SIG-M5 treated with dmso at 0.1 percent for 504 hours (cell line): Measurements from ENCODE around the gene CKAP2L.

Source experiments
- DNase-seq: peaks from one replicate; lab custom pipeline; 2025; ENCODE audit not compliant: unreplicated experiment; lab: John Stamatoyannopoulos, UW

CKAP2L gene, protein sequence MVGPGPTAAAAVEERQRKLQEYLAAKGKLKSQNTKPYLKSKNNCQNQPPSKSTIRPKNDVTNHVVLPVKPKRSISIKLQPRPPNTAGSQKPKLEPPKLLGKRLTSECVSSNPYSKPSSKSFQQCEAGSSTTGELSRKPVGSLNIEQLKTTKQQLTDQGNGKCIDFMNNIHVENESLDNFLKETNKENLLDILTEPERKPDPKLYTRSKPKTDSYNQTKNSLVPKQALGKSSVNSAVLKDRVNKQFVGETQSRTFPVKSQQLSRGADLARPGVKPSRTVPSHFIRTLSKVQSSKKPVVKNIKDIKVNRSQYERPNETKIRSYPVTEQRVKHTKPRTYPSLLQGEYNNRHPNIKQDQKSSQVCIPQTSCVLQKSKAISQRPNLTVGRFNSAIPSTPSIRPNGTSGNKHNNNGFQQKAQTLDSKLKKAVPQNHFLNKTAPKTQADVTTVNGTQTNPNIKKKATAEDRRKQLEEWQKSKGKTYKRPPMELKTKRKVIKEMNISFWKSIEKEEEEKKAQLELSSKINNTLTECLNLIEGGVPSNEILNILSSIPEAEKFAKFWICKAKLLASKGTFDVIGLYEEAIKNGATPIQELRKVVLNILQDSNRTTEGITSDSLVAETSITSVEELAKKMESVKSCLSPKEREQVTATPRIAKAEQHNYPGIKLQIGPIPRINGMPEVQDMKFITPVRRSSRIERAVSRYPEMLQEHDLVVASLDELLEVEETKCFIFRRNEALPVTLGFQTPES

DNA sequence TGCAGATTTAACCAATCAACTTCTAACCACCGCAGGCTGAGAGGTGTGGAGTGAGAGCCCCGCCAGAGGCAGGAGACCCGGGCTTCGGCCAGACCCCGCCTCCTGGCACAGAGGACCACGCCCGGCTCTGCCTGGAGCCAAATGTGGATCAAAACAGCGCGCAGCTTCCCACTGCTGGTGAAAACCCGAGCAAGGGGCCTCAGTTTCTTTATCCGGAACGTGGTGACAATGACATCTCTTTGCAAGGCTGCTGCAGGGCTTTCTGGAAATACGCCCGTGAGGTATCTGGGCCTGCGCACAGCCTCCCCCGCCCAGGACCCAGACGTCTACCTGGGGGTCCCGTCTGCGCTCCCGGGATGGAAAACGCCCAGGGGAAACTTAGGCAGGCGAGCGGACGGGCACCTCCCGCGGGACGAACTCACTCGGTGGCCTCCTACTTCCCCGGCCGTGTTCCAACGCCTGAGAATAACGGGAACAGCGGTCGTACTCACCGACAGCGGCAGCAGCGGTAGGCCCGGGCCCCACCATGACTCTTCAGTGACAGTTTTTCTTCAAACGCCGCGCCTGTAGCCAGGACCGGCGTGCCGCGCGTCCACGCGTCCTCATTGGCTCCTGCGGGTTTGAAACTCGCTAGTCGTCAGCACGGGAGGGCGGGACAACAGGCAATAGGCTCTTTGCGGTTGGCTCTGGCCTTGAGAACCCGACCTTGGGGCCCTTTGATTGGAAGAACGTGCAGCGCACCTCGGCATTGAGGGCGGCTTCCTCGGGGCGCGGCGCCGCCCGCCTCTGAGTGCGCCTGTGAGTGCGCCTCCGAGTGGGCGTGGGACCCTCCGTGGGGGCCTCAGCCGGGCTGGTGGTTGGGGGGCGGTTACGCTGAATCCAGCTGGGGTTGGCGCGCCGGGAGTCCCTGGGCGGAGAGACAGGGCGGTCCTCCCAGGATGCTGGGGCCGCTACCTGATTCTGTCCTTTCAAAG lies at the start of gene CKAP2L:
Gene CKAP2L, minus strand, starts transcription at position 539 of the 974 bp plus-strand sequence. Its CDS starts 11 bp downstream, at position 528.
- DNase-seq, result peak; percentile 98

DNA sequence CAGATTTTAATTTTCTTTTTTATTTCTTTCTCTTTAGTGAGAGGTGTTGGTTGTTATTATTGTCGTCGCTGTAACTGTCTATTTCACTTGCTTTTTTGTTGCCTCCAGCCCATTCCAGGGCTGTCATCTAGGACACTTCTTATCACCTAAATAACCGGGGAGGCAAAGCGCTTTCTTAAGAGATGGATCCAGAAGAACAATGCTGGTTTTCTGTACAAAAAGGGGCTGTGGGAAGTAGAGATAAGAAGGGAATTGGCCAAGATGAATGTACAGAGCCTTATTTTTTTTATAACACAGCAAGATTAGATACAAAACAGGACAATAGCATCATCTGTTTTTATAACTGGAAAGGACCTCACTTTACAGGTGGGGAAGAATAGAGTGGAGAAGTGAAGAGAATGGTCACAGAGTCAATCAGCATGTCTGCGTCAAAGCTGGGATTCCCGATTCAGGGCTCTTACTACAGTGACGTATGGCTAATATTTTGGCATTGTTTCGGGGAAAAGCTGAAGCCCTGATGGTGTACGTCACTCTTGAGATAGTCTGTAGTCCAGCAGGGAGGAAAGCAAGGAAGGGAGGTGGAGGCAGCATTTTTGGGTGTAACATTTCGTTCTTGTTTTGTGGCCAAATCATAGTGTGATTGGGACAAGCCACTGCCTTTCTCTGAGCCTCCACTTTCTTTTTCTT lies 49.0 kb upstream of the CKAP2L start:
- DNase-seq, result no peak

DNA sequence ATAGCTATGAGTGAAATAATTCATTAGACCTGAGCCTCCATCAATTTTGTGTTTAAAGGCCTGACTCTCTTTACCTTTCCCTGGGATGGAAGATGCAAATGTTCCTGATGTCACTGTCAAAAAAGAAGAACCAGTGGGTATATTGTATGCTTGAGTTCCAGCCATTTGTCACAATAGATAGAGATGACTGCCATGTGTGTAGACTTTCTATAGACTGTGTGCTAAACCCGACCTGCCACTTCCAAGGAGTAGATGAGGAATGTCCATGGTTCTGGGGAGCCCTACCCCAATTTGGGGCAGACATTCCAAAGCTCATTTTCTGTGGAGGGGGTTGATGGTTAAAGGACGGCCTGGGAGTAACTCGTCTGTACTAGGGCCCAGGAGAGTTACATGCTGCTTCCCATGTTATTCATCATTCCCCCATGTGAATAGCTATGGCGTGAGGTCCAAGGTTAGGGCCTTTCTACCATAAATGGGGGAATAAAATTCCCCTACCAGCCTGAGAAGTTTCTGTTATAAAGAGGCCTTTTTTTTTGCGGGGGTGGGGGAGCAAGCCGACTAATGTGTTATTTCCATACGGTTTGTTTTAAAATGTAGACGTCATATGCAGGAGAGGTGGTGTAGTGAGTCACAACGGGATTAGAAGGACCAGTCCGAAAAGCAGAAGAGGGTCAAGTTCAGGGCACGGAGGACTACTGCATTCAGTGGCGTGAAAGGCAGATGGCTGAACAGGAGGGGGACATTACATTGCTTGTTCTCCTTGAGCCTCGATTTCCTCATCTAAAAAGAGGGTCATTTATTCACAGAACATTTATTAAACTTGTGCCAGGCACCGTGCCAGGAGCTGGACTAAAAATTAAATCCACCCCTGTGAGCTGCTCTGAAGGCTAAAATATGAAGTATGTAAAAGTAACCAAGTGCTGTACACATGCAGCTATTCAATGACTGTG lies 48.2 kb upstream of the CKAP2L start:
- no peak for DNase-seq

GRCh38 chr2:112811841-112812306 lies 47.5 kb upstream of the CKAP2L start:
- DNase-seq, result no peak

DNA sequence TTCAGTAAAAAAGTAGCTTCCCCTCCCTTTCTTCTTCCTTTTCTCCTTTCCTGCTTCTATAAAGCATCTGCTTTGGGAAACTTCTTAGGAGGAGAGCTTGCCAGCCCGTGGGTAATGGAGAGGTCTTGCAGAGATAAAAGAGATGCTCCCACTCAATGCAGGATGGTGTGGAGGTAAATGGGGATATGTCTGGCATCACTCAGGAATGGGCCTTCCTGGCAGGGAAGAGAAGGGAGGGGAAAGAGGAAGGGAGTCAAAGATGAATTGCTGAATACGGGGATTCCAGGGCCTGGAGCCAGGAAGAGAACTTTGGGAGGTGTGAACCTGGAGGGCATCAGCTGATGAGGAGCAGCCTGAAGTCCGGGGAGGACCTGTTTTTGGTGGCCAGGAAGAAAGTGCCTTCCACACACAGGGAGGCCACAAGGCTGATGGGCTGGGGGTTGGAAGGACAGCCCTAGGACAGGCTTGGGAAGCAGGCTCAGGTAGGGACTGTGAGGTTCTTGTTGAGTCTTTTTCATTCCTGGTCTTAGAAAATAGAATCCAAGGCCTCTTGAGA lies 46.9 kb upstream of the CKAP2L start:
- no peak for DNase-seq

GRCh38 chr2:112809112-112809511 lies 44.7 kb upstream of the CKAP2L start:
- DNase-seq, result no peak

- DNase-seq, result no peak
Measured at GRCh38 chr2:112807233-112807807, 42.9 kb upstream of the CKAP2L start.

DNA sequence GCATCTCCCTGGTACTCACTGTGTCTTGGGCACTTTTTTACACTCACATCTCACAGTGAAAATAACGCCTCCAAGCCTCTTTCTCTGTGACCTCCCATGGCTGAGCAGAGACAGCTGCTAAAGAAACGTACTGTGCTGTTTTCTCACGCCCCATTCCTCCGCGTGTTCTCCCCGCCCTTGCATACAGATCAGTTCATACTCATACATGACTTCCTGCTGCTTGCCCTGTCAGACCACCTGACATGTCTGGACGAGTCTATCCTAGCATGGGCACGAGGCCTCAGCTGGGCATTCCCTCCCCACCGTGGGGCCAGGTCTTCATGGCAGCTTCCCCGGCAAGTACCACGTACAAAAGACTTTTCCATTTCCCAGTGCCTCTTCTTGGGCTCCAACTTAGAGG lies 41.1 kb upstream of the CKAP2L start:
- DNase-seq, result no peak

DNA sequence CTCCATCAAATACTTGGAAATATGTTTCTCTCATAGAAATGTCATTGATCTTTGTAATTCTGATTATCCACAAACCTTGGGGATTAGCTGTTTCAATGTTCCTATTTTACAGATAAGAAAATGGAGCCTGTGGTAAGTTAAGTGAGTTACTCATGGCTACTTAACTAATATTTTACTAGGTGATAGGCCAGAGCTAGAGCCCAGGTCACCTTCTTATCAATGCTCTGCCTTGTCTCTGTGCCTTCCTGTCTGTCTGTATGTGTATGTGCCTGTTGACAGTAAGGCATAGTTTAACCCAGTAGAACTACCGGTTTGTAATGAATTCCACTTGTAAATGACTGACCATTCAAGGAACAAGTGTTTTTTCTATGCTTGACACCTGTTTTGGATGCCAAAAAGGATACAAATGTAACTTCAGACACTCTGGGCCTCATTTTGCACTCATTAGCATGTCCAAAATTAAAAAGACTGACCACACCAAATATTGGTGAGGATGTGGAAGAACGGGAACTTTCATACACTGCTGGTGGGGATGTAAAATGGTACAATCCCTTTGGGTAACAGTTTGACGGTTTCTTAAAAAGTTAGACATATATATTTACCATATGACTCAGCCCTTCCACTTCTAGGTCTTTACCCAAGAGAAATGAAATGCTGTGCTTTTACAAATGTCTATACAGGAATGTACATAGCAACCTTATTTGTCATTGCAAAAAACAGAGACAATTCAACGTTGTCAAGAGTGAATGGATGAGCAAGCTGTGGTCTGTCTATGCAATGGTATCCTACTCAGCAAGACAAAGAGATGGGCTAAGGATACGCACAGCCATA lies 39.5 kb upstream of the CKAP2L start:
- no peak for DNase-seq

- no peak for DNase-seq
Measured at GRCh38 chr2:112800881-112801583, 36.6 kb upstream of the CKAP2L start.

- DNase-seq, result peak; percentile 39
Measured at GRCh38 chr2:112798979-112799975, 34.9 kb upstream of the CKAP2L start.

DNA sequence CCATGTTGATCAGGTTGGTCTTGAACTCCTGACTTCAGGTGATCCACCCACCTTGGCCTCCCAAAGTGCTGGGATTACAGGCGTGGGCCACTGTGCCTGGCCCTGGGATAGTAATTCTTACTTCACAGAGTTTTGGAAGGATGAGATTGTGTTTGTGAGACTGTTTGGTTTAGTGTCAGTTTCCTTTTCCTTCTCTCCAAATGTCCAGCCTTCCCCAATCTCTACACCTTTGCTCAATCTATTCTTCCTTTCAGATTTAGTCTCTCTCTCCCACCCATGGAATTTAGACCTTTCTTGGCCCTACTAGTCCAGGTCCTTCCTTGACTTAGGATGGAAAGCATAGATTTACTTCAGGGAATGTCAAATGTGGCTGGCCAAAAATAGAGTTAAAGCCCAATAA lies 32.1 kb upstream of the CKAP2L start:
- no peak for DNase-seq

- peak; percentile 40 for DNase-seq
Measured at GRCh38 chr2:112795774-112796173, 31.4 kb upstream of the CKAP2L start.

GRCh38 chr2:112794841-112795240 lies 30.4 kb upstream of the CKAP2L start:
- no peak for DNase-seq

GRCh38 chr2:112794131-112794733 lies 29.8 kb upstream of the CKAP2L start:
- DNase-seq, result peak; percentile 95
